CD4-positive, alpha-beta T cell (primary cell): ENCODE data around the gene PEDS1. TPM values are rescaled to one million over a fixed set of nuclear protein-coding genes. Genes with fewer than 3 reads are reported as not detected.

Experiments
- ATAC-seq: fragments of 200-7000 bp; cut with Tn5 transposase; one replicate; pipeline ENCODE4 v1.10.0; 2022; ENCODE audit warnings: mild to moderate bottlenecking; ENCODE audit not compliant: poor library complexity
- CTCF ChIA-PET: fragments of 350-600 bp; sonication (Branson Sonifier 250); formaldehyde crosslinking; loops from one replicate; lab custom pipeline; 2021; ENCODE audit warnings: antibody characterized with exemption, inconsistent platforms; lab: Charles Lee
- POLR2A ChIA-PET: fragments of 350-600 bp; sonication (Branson Sonifier 250); formaldehyde crosslinking; loops from one replicate; lab custom pipeline; 2021; ENCODE audit warnings: antibody characterized with exemption, inconsistent platforms; lab: Charles Lee
- DNase-seq, 14 experiments: peaks; one replicate each; pipeline ENCODE4 v3.0.0-alpha.2; 2013 to 2020; ENCODE audit warnings: mixed read lengths in 2 of 14
- H3K27ac ChIP-seq, 2 donors: one replicate each; pipeline versions ENCODE4 v1.5.1 to v1.7.0; 2013; ENCODE audit warnings: low read length in 2 of 2, low read depth in 1 of 2, mild to moderate bottlenecking in 1 of 2
- H3K27me3 ChIP-seq, 2 experiments: 1 replicate in 1 of 2; 2 replicates in 1 of 2; pipeline versions ENCODE4 v1.6.1 to v1.7.0; 2013; ENCODE audit warnings: low read length in 2 of 2, control low read depth in 1 of 2, mild to moderate bottlenecking in 1 of 2, moderate library complexity in 1 of 2; ENCODE audit not compliant: insufficient read depth in 2 of 2, control insufficient read depth in 1 of 2
- H3K36me3 ChIP-seq: one replicate; pipeline ENCODE4 v1.6.1; 2013; ENCODE audit warnings: low read length, control low read depth; ENCODE audit not compliant: insufficient read depth
- H3K4me1 ChIP-seq: one replicate; pipeline ENCODE4 v1.6.1; 2013; ENCODE audit warnings: low read length, control low read depth; ENCODE audit not compliant: insufficient read depth
- H3K4me3 ChIP-seq: one replicate; pipeline ENCODE4 v1.5.1; 2013; ENCODE audit warnings: mild to moderate bottlenecking, low read length, moderate library complexity
- H3K9me3 ChIP-seq, 2 experiments: 1 replicate in 1 of 2; 2 replicates in 1 of 2; pipeline versions ENCODE4 v1.6.1 to v1.7.0; 2013; ENCODE audit warnings: low read length in 2 of 2, mild to moderate bottlenecking in 2 of 2, control low read depth in 1 of 2, moderate library complexity in 1 of 2; ENCODE audit not compliant: control insufficient read depth in 1 of 2, insufficient read depth in 1 of 2
- H3K27ac Mint-ChIP-seq: one replicate; pipeline ENCODE4 v1.8.0; 2020; ENCODE audit warnings: mixed read lengths
- H3K27me3 Mint-ChIP-seq: one replicate; pipeline ENCODE4 v1.8.0; 2021; ENCODE audit warnings: mixed read lengths
- H3K36me3 Mint-ChIP-seq: one replicate; pipeline ENCODE4 v1.8.0; 2021; ENCODE audit warnings: low read depth, mixed read lengths
- H3K4me1 Mint-ChIP-seq: one replicate; pipeline ENCODE4 v1.8.0; 2021; ENCODE audit warnings: low read depth, mixed read lengths
- H3K4me3 Mint-ChIP-seq: one replicate; pipeline ENCODE4 v1.8.0; 2020; ENCODE audit warnings: mild to moderate bottlenecking, mixed read lengths
- H3K9me3 Mint-ChIP-seq: one replicate; pipeline ENCODE4 v1.8.0; 2020; ENCODE audit warnings: mixed read lengths
- CTCF ChIP-seq: fragments of 200-600 bp; IDR thresholded peaks from one replicate; pipeline ENCODE4 v1.8.0; 2022; ENCODE audit warnings: antibody characterized with exemption, mild to moderate bottlenecking
- intact Hi-C, 2 experiments: fragments of 100-400 bp; cut with DNase I in 1 of 2; cut with micrococcal nuclease in 1 of 2; formaldehyde crosslinking; loops; one replicate each; pipeline versions ENCODE4 v1.15.1 to v1.9.0; 2023 to 2025; cut with DNase I, micrococcal nuclease
- total RNA-seq, 174 experiments: library from RNA in 2 of 174; stranded (reverse) in 2 of 174; gene quantifications; one replicate each; pipeline ENCODE4 v1.2.3 and lab custom pipeline; 2021 to 2026

Gene PEDS1
- total RNA-seq, 2 experiments from 2014 or later: 21.3 to 21.9 TPM

GRCh38 chr20:50196248-50196647, 42.7 kb upstream of the PEDS1 start:
- intact Hi-C loops: loop anchor here in 1 of 2 experiments (10.0 kb wide), 1 partner anchor 739 kb away; the partner anchor contains the start of gene ADNP
- POLR2A ChIA-PET: no interaction called here
- H3K27ac Mint-ChIP-seq: no peak overlapping the region

GRCh38 chr20:50195524-50196120, 42.1 kb upstream of the PEDS1 start:
- Mint-ChIP-seq H3K27me3 (no peaks in the 10 kb centered on the region), H3K4me1 (peaks cover 21% of the 10 kb centered on the region), H3K4me3 (no peak overlapping the region), H3K9me3 (no peaks in the 10 kb centered on the region), H3K36me3 (peaks cover 10% of the 10 kb centered on the region), H3K27ac (no peak overlapping the region)
- intact Hi-C loops: loop anchor here in 1 of 2 experiments (10.0 kb wide), 1 partner anchor 739 kb away; the partner anchor contains the start of gene ADNP
- CTCF ChIA-PET: no interaction called here
- POLR2A ChIA-PET: no interaction called here
- Histone ChIP-seq H3K27ac (no peak overlapping the region), H3K4me3 (no peak overlapping the region), H3K27me3 (no peaks in the 10 kb centered on the region), H3K9me3 (no peaks in the 10 kb centered on the region), H3K36me3 (peaks cover 8% of the 10 kb centered on the region), H3K4me1 (peaks cover 23% of the 10 kb centered on the region)
- ATAC-seq: no peak
- no peak for TF ChIP-seq CTCF
- no peak for DNase-seq

More at GRCh38 chr20:50196248-50196647, 42.7 kb upstream of the PEDS1 start:
- DNase-seq (no peak), ATAC-seq (no peak)
- Histone ChIP-seq H3K27ac (no peak overlapping the region), H3K9me3 (no peaks in the 10 kb centered on the region), H3K4me3 (no peak overlapping the region), H3K4me1 (peaks cover 23% of the 10 kb centered on the region), H3K36me3 (peaks cover 8% of the 10 kb centered on the region), H3K27me3 (no peaks in the 10 kb centered on the region)
- TF ChIP-seq CTCF: no peak
- Mint-ChIP-seq H3K9me3 (no peaks in the 10 kb centered on the region), H3K36me3 (peaks cover 10% of the 10 kb centered on the region), H3K4me1 (peaks cover 21% of the 10 kb centered on the region), H3K4me3 (no peak overlapping the region), H3K27me3 (no peaks in the 10 kb centered on the region)
- CTCF ChIA-PET: no interaction called here

- Histone ChIP-seq H3K27ac (no peak overlapping the region), H3K4me1 (peaks cover 26% of the 10 kb centered on the region), H3K9me3 (no peaks in the 10 kb centered on the region), H3K27me3 (no peaks in the 10 kb centered on the region), H3K36me3 (peaks cover 8% of the 10 kb centered on the region), H3K4me3 (no peak overlapping the region)
- Mint-ChIP-seq H3K9me3 (no peaks in the 10 kb centered on the region), H3K36me3 (peaks cover 10% of the 10 kb centered on the region), H3K27ac (no peak overlapping the region), H3K27me3 (no peaks in the 10 kb centered on the region), H3K4me3 (peak overlapping the region; percentile 68), H3K4me1 (peaks cover 21% of the 10 kb centered on the region)
- no peak for DNase-seq
- no peak for TF ChIP-seq CTCF
- intact Hi-C loops: loop anchor here in 1 of 2 experiments (5.0 to 10.0 kb wide), 2 partner anchors 192 to 740 kb away; partner anchors contain the start of gene ADNP
- POLR2A ChIA-PET: no interaction called here
- CTCF ChIA-PET: no interaction called here
- no peak for ATAC-seq
Measured at GRCh38 chr20:50194831-50195523, 41.5 kb upstream of the PEDS1 start.
